NCI-H2029 treated with DMSO at 0.1 percent for 48 hours (cell line): ENCODE data around the gene DLAT.
"Not testable (repeated sequence)": the region's sequence is repeated elsewhere in the genome, so short reads cannot be mapped to it uniquely, and the experiment has no call there.

Source experiments
- DNase-seq: peaks from one replicate; lab custom pipeline; 2025; lab: John Stamatoyannopoulos, UW

DLAT gene

GRCh38 chr11:112024773-112025678, at the start of gene DLAT:
DLAT (plus strand) TSS chr11:112025408; CDS start chr11:112025473, 65 bp downstream.
- DNase-seq: peak; percentile 73

DNA sequence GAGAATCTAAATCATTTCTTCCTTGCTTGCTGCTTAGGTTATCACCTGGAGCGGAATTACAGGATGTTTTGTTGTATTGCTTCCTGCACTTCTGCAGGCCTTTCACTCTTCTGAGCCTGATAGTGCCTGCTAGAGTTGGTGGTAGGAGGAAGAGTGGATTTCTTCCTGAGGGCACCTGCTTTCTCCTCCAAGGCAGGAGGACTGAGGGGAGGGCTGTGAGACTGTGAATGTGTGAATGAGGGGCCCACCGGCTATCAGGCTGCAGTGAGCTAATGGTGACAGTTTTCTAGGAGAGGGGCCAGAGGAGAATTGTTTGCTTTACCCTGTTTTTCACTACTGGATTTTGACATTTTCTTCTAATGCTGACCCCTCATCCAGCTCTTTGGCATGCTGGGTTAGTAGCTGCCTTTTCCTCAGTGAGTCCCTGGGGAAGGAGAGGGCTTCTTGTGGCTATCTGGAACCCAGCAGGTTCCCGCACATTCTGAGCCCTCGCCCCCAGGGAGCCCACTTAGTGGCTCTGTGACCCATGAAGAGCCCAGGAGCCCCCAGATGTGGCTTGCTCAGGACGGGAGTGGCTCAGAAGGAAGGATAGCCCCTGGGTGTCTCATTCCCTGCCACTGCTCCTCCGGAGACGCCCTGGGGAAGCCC, 49.0 kb upstream of the DLAT start:
- no peak for DNase-seq

DNA sequence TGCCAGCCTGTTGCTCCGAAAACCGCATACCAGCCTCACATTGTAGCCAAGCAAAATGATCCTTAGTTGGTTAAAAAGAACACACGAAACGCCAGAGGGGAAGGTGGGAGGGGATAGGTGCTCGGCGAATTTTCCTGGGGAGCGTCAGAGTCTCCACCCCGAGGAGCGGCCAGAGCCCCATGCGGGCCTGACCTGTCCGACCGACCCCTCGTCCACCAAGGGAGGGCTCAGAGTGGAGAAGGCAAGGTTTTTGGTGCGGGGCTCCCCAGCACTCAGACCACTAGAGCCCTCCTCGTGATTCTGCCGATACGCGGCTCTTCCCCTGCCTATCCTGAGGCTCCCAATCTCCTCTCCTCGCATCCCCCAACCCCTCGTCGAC, 48.5 kb upstream of the DLAT start:
- DNase-seq: no peak

DNA sequence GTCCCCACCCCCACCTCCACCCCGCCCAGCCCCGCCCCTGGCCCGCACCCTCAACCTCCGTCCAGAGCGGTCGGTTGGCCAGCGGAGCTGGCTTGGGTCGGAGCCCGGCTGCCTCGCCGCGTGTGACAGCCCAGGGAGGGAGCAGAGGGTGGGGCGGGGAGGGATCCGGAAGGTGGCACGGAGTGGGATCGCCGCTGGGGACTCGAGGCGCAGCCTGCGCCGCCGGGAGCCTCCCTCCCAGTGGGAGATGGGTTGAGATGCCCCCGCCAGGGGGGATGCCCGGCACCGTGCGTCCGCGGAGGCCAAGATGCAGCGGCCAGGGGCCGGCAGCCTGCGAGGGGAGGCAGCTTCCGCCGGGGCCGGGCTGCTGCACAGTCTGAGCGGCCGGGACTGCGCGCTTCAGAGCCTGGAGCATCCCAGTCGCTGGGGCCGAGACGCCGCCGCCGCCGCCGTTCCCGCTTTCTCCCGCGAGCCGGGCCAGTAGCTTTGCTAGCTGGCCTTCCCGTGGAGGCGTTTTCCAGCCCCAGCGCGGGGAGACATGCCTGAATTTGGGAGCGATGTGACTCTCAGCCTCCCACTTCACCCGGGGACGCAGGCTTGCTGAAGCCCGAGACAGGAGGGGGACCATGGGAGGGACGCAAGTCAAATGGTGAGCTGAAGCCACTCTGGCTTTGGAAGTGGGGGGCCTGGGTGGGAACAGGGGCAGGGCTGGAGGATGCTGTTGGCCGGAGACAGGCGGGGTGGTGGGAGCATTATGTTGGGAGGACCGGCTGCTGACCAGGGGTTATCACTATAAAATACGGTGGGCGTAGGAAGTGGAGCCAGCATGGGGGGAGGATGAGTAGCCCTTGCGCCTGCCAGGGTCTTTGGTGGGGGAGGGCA, 47.8 kb upstream of the DLAT start:
- DNase-seq: no peak

DNA sequence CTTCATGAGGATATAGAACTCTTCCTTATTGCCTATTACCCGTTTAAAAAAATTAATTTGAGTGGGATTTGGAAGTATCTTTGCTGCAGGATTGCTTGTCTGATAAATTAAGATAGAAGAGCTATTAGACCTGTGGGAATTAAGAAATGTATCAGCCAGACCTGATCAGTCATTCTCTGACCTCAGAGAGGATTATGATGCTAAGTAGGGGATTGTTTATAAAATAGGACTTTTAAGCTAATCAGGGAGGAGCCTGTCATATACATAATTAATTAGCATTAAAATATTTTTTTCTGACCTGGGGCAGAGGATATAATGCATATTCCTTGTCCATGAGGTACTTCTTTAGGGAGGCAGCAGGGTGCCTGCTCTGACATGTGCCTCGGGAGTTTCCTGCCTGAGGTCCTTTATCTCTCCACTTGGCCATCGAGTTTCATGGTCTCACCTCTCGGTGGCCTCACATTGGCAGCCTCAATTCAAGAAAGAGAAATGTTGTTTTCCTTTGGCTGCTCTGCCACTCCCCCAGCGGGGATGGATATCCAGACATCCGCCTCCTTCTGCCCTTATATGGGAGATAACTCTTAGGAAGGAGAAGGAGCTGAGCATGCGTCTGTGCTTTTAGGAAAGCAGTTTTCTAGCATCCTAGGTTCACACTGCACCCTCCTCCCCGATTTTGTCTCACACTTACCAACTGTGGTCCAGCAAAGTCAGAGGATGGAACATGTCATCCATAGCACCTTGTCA, 47.0 kb upstream of the DLAT start:
- DNase-seq: no peak

GRCh38 chr11:111980062-111980461, 45.1 kb upstream of the DLAT start:
- DNase-seq: no peak

DNA sequence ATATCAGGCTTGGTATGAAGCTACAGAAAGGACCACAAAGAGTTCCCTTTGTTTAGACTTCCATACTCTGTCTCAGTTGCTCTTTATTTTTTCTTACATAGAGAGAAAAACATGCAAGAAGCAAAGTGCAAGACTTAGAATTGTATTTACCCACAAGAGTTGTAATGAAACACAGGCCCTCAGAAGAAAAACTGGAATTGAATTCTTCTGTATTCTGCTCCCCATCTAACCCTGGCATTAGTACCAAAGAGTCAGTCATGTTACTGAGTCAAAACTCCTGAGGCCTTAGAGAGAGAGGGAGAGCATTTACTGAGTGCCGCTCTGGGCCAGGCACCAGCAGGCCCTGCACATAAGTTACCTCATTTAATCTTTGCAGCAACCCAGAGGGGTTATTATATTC, 43.9 kb upstream of the DLAT start:
- no peak for DNase-seq

DNA sequence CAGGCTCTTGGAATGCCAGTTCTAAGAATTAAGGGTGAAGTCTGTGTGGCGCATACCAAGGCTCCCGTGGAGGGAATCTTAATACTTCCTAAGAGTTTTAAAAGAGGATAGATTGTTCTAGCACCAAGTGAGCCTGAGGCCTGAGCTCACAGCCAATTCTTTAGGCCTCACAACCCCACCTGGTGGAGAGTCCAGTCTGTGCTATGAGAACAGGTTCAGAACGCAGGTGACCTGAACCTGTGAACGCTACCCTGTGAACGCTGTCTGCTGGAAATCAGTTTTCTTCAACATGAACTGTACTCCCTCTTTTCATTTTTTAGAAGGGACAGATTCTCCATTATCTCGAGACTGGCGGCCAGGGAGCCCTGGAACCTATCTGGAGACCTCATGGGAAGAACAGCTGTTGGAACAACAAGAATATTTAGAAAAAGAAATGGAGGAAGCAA, 43.2 kb upstream of the DLAT start:
- DNase-seq: peak; percentile 34

DNA sequence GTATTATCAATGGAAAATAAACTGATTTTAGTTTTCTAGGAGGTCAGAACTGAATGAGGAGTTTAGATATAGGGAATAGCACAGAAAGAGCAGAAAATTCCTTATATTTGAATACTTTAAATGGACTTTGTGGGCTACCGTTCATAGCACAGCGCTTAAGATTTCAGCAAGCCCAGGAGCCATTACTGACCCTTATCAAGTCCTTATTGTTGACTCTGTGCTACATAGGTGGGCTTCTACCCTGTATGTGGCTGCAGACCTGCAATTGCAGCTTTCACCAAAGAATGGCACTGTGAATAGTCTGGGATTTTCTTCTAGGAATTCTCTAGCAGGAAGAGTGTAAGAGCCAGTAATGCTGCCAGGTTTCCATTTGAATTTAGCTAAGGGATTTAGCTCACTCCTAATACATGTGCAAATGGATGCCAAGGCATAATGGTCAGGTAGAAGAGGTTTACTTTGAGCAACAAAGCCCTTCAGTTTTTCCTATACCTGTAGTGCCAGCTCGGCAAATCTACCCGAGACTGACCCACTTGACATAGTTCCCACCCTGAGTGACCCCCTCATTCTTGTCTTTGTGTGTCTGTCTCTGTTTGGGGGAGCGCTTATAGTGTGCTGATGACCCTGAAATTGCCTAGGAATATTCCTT, 42.5 kb upstream of the DLAT start:
- no peak for DNase-seq

DNA sequence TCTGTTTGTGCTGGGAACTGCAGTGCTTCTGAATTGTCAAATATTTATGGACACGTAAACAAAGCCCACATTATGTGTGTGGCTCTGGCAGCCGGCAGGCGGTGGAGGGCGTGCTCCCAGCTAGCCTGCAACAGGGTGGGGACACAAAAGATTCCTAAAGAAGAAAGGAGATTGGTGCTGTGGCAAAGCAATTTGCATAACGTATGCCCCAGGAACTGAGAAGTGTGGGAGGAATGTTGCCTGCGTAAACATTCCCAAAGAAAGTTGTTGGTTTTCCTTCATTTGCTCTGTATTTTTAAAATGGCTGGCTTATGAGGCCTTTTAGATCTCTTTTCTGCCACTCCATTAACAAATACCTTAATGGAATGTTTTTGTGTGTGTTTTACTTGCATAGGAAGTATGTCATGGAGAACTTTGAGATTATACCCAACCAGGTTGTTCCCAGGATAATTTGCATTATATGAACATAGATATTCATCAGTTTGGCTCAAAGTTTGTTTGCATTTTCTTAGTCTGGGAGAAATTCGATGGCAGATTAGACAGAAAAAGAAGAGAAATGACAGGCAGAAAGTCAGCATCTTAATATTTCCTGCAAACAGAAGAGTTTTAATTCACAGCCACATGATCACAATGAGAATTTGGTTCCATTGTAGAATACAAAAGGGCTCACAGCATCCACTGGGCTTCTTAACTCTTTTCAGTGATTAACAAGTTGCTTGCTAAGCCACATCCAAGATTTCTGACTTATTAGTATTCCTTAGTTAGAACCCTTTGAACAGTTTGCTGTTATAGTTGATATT, 41.8 kb upstream of the DLAT start:
- no peak for DNase-seq

GRCh38 chr11:111986589-111986988, 38.6 kb upstream of the DLAT start:
- DNase-seq: peak; percentile 28

DNA sequence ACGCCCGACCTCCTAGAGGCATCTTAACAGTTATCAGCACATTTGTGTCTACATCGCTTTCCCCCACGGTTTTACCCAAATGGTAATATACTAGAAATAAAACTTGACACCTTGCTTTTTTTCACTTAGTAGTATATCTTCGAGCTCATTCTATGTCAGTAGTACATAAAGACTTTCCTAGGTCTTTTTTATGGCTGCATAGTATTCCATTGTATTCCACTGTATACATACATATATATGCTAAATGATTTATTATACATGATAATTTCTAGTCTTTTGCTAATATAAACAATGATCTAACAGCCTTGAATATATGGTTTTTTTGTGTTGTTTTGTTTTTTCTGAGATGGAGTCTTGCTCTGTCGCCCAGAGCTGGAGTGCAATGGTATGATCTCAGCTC, 34.8 kb upstream of the DLAT start:
- no peak for DNase-seq

GRCh38 chr11:111992206-111992855, 32.9 kb upstream of the DLAT start:
- DNase-seq: no peak

- DNase-seq: no peak
These were observed 29.1 kb upstream of the DLAT start for GRCh38 chr11:111996129-111996528.

DNA sequence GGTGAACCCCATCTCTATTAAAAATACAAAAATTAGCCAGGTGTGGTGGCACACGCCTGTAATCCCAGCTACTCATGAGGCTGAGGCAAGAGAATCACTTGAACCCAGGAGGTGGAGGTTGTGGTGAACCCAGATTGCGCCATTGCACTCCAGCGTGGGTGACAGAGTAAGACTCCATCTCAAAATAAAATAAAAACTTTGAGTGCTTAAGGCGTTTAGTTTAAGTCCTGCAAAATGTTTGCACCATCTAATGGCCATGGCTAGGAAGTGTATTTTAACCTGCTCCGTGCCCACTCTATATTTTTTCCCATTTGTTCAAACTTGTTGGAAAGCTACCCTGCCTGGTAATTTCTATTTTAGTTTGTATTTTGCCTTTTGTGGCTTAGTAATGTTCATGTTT, 28.5 kb upstream of the DLAT start:
- not testable (repeated sequence) for DNase-seq

DNA sequence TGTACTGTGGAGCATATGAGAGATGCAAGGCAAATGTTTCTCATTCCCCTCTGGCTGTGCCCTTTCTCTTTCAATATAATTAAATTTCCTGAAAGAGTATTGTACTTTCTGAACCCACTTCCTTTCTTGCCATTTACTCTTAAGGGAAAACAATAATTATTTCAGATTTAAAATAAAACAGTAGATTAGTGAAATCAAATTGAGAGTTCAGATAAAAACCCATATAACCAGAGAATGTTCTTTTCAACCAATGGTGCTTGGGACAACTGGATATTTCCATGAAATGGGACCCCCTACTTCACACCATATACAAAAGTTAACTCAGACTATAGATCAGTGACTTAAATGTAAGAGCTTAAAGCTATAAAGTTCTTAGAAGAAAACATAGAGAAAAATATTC, 26.1 kb upstream of the DLAT start:
- DNase-seq: no peak

GRCh38 chr11:112000703-112001102, 24.5 kb upstream of the DLAT start:
- DNase-seq: no peak

- DNase-seq: no peak
These were observed 22.6 kb upstream of the DLAT start for GRCh38 chr11:112002491-112003216.

- DNase-seq: no peak
These were observed 20.8 kb upstream of the DLAT start for GRCh38 chr11:112004389-112004788.
